HEK293T (cell line): ENCODE measurements around the gene PFKL.

Experiments
- CTCF ChIA-PET: fragments of 350-600 bp; formaldehyde crosslinking; extraction: SDS; loops from one replicate; lab custom pipeline; 2021; ENCODE audit warnings: antibody characterized with exemption, inconsistent platforms; lab: Yijun Ruan, JAX
- POLR2A ChIA-PET: fragments of 350-600 bp; formaldehyde crosslinking; extraction: SDS; loops from one replicate; lab custom pipeline; 2020; ENCODE audit warnings: antibody characterized with exemption, inconsistent platforms; lab: Yijun Ruan, JAX
- DNase-seq: peaks from one replicate; pipeline ENCODE4 v3.0.0; 2012; ENCODE audit warnings: mixed read lengths; ENCODE audit errors: extremely low spot score
- ARNT ChIP-seq: fragments of 450-650 bp; IDR thresholded peaks from 2 replicates; pipeline ENCODE4 v1.6.1; 2017; ENCODE audit warnings: mild to moderate bottlenecking
- BHLHE40 ChIP-seq: fragments of 450-650 bp; IDR thresholded peaks from 2 replicates; pipeline ENCODE4 v1.6.1; 2016; ENCODE audit warnings: mild to moderate bottlenecking, moderate library complexity, borderline replicate concordance
- CTBP1 ChIP-seq: fragments of 450-650 bp; IDR thresholded peaks from 2 replicates; pipeline ENCODE4 v1.6.1; 2016; ENCODE audit warnings: borderline replicate concordance
- ELF4 ChIP-seq: fragments of 450-650 bp; IDR thresholded peaks from 2 replicates; pipeline ENCODE4 v1.6.1; 2017; ENCODE audit warnings: antibody characterized with exemption
- FOXA1 ChIP-seq: fragments of 450-650 bp; IDR thresholded peaks from 2 replicates; pipeline ENCODE4 v1.6.1; 2016; ENCODE audit warnings: mild to moderate bottlenecking
- FOXK2 ChIP-seq: fragments of 450-650 bp; IDR thresholded peaks from 2 replicates; pipeline ENCODE4 v1.6.1; 2016; ENCODE audit warnings: mild to moderate bottlenecking
- FOXM1 ChIP-seq: fragments of 450-650 bp; IDR thresholded peaks from 2 replicates; pipeline ENCODE4 v1.6.1; 2017; ENCODE audit warnings: mild to moderate bottlenecking, borderline replicate concordance
- HDGF ChIP-seq: fragments of 450-650 bp; IDR thresholded peaks from 2 replicates; pipeline ENCODE4 v1.6.1; 2017; ENCODE audit warnings: antibody characterized with exemption, borderline replicate concordance
- L3MBTL2 ChIP-seq: fragments of 450-650 bp; conservative IDR thresholded peaks from 2 replicates; pipeline ENCODE4 v1.6.1; 2016; ENCODE audit warnings: mild to moderate bottlenecking
- LEF1 ChIP-seq: fragments of 450-650 bp; IDR thresholded peaks from 2 replicates; pipeline ENCODE4 v1.6.1; 2017; ENCODE audit warnings: mild to moderate bottlenecking, borderline replicate concordance
- NFRKB ChIP-seq: fragments of 450-650 bp; IDR thresholded peaks from 2 replicates; pipeline ENCODE4 v1.6.1; 2016; ENCODE audit warnings: mild to moderate bottlenecking, moderate library complexity
- SP1 ChIP-seq: fragments of 450-650 bp; IDR thresholded peaks from 2 replicates; pipeline ENCODE4 v1.6.1; 2017
- SUZ12 ChIP-seq: fragments of 450-650 bp; IDR thresholded peaks from 2 replicates; pipeline ENCODE4 v1.6.1; 2016; ENCODE audit warnings: mild to moderate bottlenecking
- TARDBP ChIP-seq: fragments of 450-650 bp; IDR thresholded peaks from 2 replicates; pipeline ENCODE4 v1.6.1; 2016
- ZNF384 ChIP-seq: fragments of 450-650 bp; IDR thresholded peaks from 2 replicates; pipeline ENCODE4 v1.6.1; 2016
- TF ChIP-seq, protein P1 (sequence below): fragments of 450-650 bp; IDR thresholded peaks from 2 replicates; pipeline ENCODE4 v1.6.1; 2016

PFKL gene

DNA sequence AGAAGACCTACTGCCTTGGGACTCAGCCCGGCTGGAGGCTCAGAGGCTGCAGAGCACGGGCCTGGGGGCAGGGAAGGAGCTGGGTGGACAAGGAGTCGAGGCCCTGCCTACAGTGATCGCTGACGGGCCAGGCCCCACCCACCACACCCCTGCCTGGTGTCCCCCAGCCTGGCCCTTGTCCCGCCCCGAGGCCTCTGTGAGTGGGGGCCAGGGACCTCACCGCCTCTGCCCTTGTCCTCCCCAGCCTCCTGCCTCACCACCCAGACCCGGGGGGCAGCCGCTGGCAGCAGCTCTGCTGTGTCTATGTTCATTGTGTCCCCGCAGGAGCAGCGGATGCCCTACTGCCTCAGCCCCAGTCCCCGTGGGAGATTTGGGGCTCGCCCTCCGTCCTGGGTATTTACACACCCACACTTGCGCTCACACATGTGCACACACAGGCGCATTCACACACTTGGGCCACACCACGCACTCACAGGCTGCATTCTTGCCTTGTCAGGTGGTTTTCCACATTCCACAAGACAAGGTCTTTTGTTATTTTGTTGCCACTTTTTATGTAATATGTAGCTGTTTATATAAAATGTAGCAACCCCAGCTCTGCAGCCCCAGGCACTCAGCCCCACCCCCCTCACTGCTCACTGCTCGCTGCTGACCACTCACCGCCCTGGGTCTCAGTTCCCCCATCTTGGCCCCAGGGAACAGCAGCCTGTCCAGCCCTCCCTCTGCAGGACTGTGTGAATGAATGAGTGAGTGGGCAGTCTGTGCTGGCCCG lies 7.3 kb downstream of the PFKL start:
- ChIA-PET CTCF (no interaction called here), POLR2A (no interaction called here)
- TF ChIP-seq ELF4 (no peak), LEF1 (no peak), ZNF384 (no peak), FOXM1 (no peak), L3MBTL2 (no peak), SUZ12 (no peak), FOXK2 (no peak), TARDBP (no peak), HDGF (no peak), SP1 (no peak), FOXA1 (no peak), CTBP1 (no peak), NFRKB (no peak)
- TF ChIP-seq, protein P1, sequence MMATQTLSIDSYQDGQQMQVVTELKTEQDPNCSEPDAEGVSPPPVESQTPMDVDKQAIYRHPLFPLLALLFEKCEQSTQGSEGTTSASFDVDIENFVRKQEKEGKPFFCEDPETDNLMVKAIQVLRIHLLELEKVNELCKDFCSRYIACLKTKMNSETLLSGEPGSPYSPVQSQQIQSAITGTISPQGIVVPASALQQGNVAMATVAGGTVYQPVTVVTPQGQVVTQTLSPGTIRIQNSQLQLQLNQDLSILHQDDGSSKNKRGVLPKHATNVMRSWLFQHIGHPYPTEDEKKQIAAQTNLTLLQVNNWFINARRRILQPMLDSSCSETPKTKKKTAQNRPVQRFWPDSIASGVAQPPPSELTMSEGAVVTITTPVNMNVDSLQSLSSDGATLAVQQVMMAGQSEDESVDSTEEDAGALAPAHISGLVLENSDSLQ = no peak

DNA sequence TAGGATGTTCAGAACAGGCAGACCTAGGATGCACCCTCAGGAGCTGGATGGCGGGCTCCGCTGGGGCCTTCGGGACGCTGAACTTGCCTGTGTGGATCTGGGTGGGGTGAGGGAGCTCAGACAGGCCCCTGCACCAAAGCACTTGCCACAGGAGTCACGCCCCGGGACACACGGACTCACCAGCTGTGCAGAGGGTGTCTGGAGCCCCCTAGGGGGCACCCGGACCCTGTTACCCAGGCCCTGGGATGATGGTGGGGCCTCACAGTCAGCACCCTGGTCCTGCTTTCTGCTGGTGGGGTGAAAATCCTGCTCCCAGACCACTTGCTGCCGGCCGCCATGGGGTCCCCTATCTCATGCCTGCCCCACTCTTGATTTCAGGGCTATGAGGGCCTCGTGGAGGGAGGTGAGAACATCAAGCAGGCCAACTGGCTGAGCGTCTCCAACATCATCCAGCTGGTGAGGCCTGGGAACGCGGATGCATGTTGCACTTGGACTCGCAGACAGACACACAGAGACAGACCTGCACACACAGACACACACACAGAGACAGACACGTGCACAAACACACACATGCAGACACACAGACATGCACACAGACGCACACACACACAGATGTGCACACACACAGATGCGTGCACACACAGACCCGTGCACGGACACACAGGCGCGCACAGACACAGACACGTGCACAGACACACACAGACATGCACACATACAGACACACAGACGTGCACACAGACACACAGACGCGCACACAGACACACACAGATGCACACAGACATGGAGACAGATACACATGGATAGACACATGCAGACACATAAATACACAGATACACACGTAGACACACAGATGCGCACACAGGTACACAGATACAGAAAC lies 11.0 kb downstream of the PFKL start:
- ChIA-PET POLR2A (no interaction called here), CTCF (no interaction called here)
- TF ChIP-seq L3MBTL2 (no peak), FOXK2 (no peak), SP1 (no peak), CTBP1 (no peak), FOXM1 (no peak), HDGF (no peak)
- TF ChIP-seq, protein P1 = no peak
- no peak for DNase-seq

More for the DNA sequence above, 7.3 kb downstream of the PFKL start:
- DNase-seq = no peak

DNA sequence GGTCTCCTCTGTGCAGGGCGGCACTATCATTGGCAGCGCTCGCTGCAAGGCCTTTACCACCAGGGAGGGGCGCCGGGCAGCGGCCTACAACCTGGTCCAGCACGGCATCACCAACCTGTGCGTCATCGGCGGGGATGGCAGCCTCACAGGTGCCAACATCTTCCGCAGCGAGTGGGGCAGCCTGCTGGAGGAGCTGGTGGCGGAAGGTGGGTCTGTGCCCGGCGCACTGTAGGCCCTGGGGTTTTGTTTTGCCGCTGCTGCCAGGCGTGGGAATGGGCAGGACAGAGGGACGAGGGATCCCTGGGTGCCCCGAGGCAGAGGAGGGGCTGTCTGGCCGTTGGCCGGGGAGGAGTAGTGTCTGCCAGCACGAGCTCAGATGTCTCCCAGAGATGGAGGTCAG lies 12.2 kb downstream of the PFKL start:
- no peak for DNase-seq
- CTCF ChIA-PET = no interaction called here
- no peak for TF ChIP-seq NFRKB
- TF ChIP-seq ELF4 = no peak
- TF ChIP-seq TARDBP = no peak
- TF ChIP-seq FOXK2 = no peak
- no peak for TF ChIP-seq FOXA1
- no peak for TF ChIP-seq HDGF
- no peak for TF ChIP-seq ZNF384
- no peak for TF ChIP-seq L3MBTL2
- TF ChIP-seq BHLHE40 = no peak
- TF ChIP-seq, protein P1 = no peak
- TF ChIP-seq ARNT = no peak
- TF ChIP-seq FOXM1 = no peak
- TF ChIP-seq SUZ12 = no peak
- TF ChIP-seq LEF1 = no peak
- TF ChIP-seq SP1 = no peak
- no peak for TF ChIP-seq CTBP1
- POLR2A ChIA-PET = no interaction called here

DNA sequence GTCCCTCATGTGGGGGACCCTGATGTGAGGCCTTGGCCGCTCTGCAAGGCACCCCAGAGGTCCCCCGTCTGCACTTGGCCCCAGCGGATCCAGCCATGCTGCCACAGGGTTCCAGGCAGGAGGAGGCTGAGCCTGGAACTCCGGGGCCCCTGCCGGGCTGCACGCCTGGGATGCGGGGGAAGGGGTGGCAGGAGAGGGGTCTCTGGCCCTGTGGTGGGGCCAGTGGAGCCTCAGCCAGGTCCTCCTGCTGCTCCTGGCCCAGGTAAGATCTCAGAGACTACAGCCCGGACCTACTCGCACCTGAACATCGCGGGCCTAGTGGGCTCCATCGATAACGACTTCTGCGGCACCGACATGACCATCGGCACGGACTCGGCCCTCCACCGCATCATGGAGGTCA lies 12.9 kb downstream of the PFKL start:
- TF ChIP-seq SP1 (no peak), FOXK2 (no peak), TARDBP (no peak), BHLHE40 (no peak), FOXM1 (no peak), SUZ12 (no peak), HDGF (no peak), NFRKB (no peak), L3MBTL2 (no peak), ARNT (no peak), LEF1 (no peak), CTBP1 (no peak), ZNF384 (no peak), FOXA1 (no peak), ELF4 (no peak)
- TF ChIP-seq, protein P1 = no peak
- ChIA-PET CTCF (no interaction called here), POLR2A (no interaction called here)
- no peak for DNase-seq

DNA sequence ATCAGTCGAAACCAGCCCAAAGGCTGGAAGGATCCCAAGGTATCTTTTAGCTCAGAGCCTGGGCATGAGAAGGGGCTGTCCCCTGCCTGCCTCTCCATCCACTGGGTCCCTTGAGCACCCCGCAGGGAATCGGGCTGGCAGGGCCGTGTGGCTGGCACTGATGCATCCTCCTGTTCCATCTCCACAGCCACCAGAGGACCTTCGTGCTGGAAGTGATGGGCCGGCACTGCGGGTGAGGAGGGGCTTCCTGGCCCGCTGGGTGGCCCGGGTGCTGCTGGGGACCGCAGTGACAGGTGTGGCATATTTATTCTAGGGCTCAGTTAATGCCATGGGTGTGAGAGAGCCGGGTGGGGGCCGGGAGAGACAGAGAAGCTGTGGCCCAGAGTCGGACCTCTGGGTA lies 13.6 kb downstream of the PFKL start:
- POLR2A ChIA-PET = no interaction called here
- CTCF ChIA-PET = no interaction called here
- no peak for DNase-seq
- TF ChIP-seq ELF4 = no peak
- no peak for TF ChIP-seq L3MBTL2
- no peak for TF ChIP-seq TARDBP
- no peak for TF ChIP-seq HDGF
- TF ChIP-seq FOXA1 = no peak
- TF ChIP-seq NFRKB = no peak
- no peak for TF ChIP-seq LEF1
- TF ChIP-seq SUZ12 = no peak
- no peak for TF ChIP-seq BHLHE40
- TF ChIP-seq FOXM1 = no peak
- no peak for TF ChIP-seq CTBP1
- no peak for TF ChIP-seq ARNT
- TF ChIP-seq, protein P1 = no peak
- no peak for TF ChIP-seq ZNF384
- no peak for TF ChIP-seq SP1
- no peak for TF ChIP-seq FOXK2
